HepG2 (cell line): ENCODE results near the gene SCARF1. TPM values are rescaled to one million over a fixed set of nuclear protein-coding genes. Genes with fewer than 3 reads are reported as not detected.

Experiments
- ATAC-seq: fragments of 200-7000 bp; cut with Tn5 transposase; 3 replicates; pipeline ENCODE4 v1.9.1; 2020; ENCODE audit warnings: mild to moderate bottlenecking, moderate library complexity
- BruUV-seq: library from RNA; stranded (reverse); fragments of 400-500 nt; replicated peaks from 2 replicates; lab custom pipeline; 2021; lab: Mats Ljungman, UMichigan
- CTCF ChIA-PET: fragments of 300-600 bp; formaldehyde crosslinking; extraction: SDS; loops from one replicate; lab custom pipeline; 2021; ENCODE audit warnings: low total read pairs, inconsistent platforms, low intra/inter-chr PET ratio; lab: Yijun Ruan, JAX
- POLR2A ChIA-PET: fragments of 350-600 bp; sonication (Branson Sonifier 250); formaldehyde crosslinking; loops from one replicate; lab custom pipeline; 2020; ENCODE audit warnings: antibody characterized with exemption, inconsistent platforms; lab: Yijun Ruan, JAX
- DNase-seq: peaks from one replicate; pipeline ENCODE4 v3.0.0-alpha.2; 2015; ENCODE audit warnings: low spot score
- FAIRE-seq: peaks from 3 replicates; lab custom pipeline; 2011; peaks lifted over from hg19 to GRCh38; lab: Jason Lieb, UNC
- H2AFZ ChIP-seq: one replicate; pipeline ENCODE4 v1.6.1; 2011; ENCODE audit warnings: low read length, inconsistent platforms
- H3K27ac ChIP-seq: fragments of 300-600 bp; 3 replicates; pipeline ENCODE4 v1.8.0; 2011; ENCODE audit warnings: mixed run types, mild to moderate bottlenecking, mixed read lengths, low read length, inconsistent platforms; ENCODE audit not compliant: insufficient read depth; ENCODE audit errors: extremely low read length
- H3K27me3 ChIP-seq, 2 experiments: fragments of 200-600 bp in 1 of 2; 2 replicates in 1 of 2; 3 replicates in 1 of 2; pipeline versions ENCODE4 v1.6.0 to v1.8.0; 2011; ENCODE audit warnings: low read length in 2 of 2, mild to moderate bottlenecking in 2 of 2, moderate library complexity in 2 of 2, inconsistent platforms in 1 of 2; ENCODE audit not compliant: insufficient read depth in 2 of 2, control insufficient read depth in 1 of 2
- H3K36me3 ChIP-seq, 2 experiments: fragments of 200-600 bp in 1 of 2; replicated peaks in 1 of 2; 2 replicates in 1 of 2; 3 replicates in 1 of 2; pipeline versions ENCODE4 v1.5.1 to v1.8.0; 2011; ENCODE audit warnings: low read length in 2 of 2, inconsistent platforms in 1 of 2; ENCODE audit not compliant: insufficient read depth in 2 of 2, control insufficient read depth in 1 of 2
- H3K4me1 ChIP-seq: 2 replicates; pipeline ENCODE4 v1.5.1; 2012; ENCODE audit warnings: low read length, inconsistent platforms; ENCODE audit not compliant: insufficient read depth
- H3K4me2 ChIP-seq: 2 replicates; pipeline ENCODE4 v1.6.0; 2011; ENCODE audit warnings: low read depth, low read length, inconsistent platforms
- H3K4me3 ChIP-seq, 3 experiments: fragments of 200-600 bp in 1 of 3; sonication (generic), shearing (Covaris generic) in 1 of 3; replicated peaks in 1 of 3; 2 replicates each; pipeline ENCODE4 v1.5.1; 2011 to 2016; ENCODE audit warnings: low read length in 3 of 3, inconsistent platforms in 2 of 3, low read depth in 2 of 3, mild to moderate bottlenecking in 2 of 3, control low read depth in 1 of 3, mixed read lengths in 1 of 3; ENCODE audit not compliant: insufficient read depth in 1 of 3
- H3K79me2 ChIP-seq: one replicate; pipeline ENCODE4 v1.6.1; 2011; ENCODE audit warnings: low read length, inconsistent platforms; ENCODE audit not compliant: insufficient read depth
- H3K9ac ChIP-seq: 2 replicates; pipeline ENCODE4 v1.6.0; 2011; ENCODE audit warnings: mild to moderate bottlenecking, low read depth, low read length, inconsistent platforms; ENCODE audit not compliant: insufficient read depth
- H3K9me3 ChIP-seq: 2 replicates; pipeline ENCODE4 v1.5.1; 2012; ENCODE audit warnings: mild to moderate bottlenecking, low read length
- H4K20me1 ChIP-seq: 2 replicates; pipeline ENCODE4 v1.6.0; 2011; ENCODE audit warnings: inconsistent platforms, mild to moderate bottlenecking, low read length, moderate library complexity; ENCODE audit not compliant: insufficient read depth
- CENPT ChIP-seq: sonication (generic); formaldehyde crosslinking; IDR thresholded peaks from 2 replicates; pipeline ENCODE4 v1.8.0; 2022; ENCODE audit warnings: low read depth, mild to moderate bottlenecking, moderate library complexity, missing genetic modification reagents
- CHD2 ChIP-seq: IDR thresholded peaks from 2 replicates; pipeline ENCODE4 v1.6.1; 2011; ENCODE audit warnings: low read depth, low read length, improper control_type of control experiment
- KAT2B ChIP-seq: fragments of 150-350 bp; IDR thresholded peaks from 2 replicates; pipeline ENCODE4 v1.6.1; 2014; ENCODE audit warnings: low read depth, low read length, borderline replicate concordance
- KDM4B ChIP-seq: sonication (generic); formaldehyde crosslinking; IDR thresholded peaks from 2 replicates; pipeline ENCODE4 v1.4.0; 2020; ENCODE audit warnings: missing genetic modification reagents
- PAX8 ChIP-seq: sonication (generic); formaldehyde crosslinking; IDR thresholded peaks from 2 replicates; pipeline ENCODE4 v1.8.0; 2022; ENCODE audit warnings: mild to moderate bottlenecking, missing genetic modification reagents, borderline replicate concordance
- PRDM10 ChIP-seq: sonication (generic); formaldehyde crosslinking; IDR thresholded peaks from 2 replicates; pipeline ENCODE4 v1.4.0; 2020; ENCODE audit warnings: low read depth, missing genetic modification reagents
- REXO4 ChIP-seq: sonication (generic); formaldehyde crosslinking; IDR thresholded peaks from 2 replicates; pipeline ENCODE4 v1.8.0; 2022; ENCODE audit warnings: missing genetic modification reagents, mild to moderate bottlenecking, borderline replicate concordance
- SAP130 ChIP-seq: IDR thresholded peaks from 2 replicates; pipeline ENCODE4 v1.6.1; 2016; ENCODE audit warnings: low read depth
- TGIF2 ChIP-seq: IDR thresholded peaks from 2 replicates; pipeline ENCODE4 v1.6.1; 2016; ENCODE audit warnings: control low read depth, missing compliant biosample characterization
- ZNF253 ChIP-seq: sonication (generic); formaldehyde crosslinking; IDR thresholded peaks from 2 replicates; pipeline ENCODE4 v1.8.0; 2022; ENCODE audit warnings: mild to moderate bottlenecking, missing genetic modification reagents, borderline replicate concordance
- ZNF276 ChIP-seq: sonication (generic); formaldehyde crosslinking; IDR thresholded peaks from 2 replicates; pipeline ENCODE4 v1.4.0; 2020; ENCODE audit warnings: mild to moderate bottlenecking, low read depth, missing genetic modification reagents
- WGBS: methylation state at CpG from one replicate; pipeline ENCODE4 v1.1.6; 2017; ENCODE audit warnings: low lambda C conversion rate; 5-methylcytosine and 5-hydroxymethylcytosine counted together
- in situ Hi-C: cut with HindIII; loops from 2 replicates; pipeline ENCODE4 v1.10.0; 2017; ENCODE audit warnings: low pct_unique_long_range_greater_than_20kb; ENCODE audit not compliant: extremely low pct_ligation_motif_present
- intact Hi-C: fragments of 100-400 bp; cut with micrococcal nuclease; formaldehyde crosslinking; loops from one replicate; pipeline ENCODE4 v1.10.0; 2022; ENCODE audit not compliant: unreplicated experiment
- polyA plus RNA-seq, 8 experiments: library from polyadenylated mRNA; depleted of rRNA in 3 of 8; stranded (reverse) in 7 of 8; unstranded in 1 of 8; fragments of >200 nt; fragmentation: Illumina TruSeq in 4 of 8; extraction: Trizol in 4 of 8; gene quantifications; 2 replicates each; pipeline versions ENCODE4 v1.2.1 to v1.2.3, GENCODE V29; 2011 to 2016; ENCODE audit warnings: low read depth in 4 of 8, missing spikeins in 1 of 8, mixed read lengths in 1 of 8; ENCODE audit not compliant: insufficient read depth in 1 of 8
- total RNA-seq, 5 experiments: library from RNA; depleted of rRNA; stranded (reverse); fragments of >200 nt; fragmentation: Illumina TruSeq; extraction: Trizol; gene quantifications; 2 replicates each; pipeline ENCODE4 v1.2.3, GENCODE V29; 2016; ENCODE audit warnings: low read depth in 1 of 5

The SCARF1 gene
- total and polyA plus RNA-seq, 2 of the 13 experiments (the other 11 are each of a cell fraction or from before 2014, with no cell fraction given), result 0.24 to 0.71 TPM

- TF ChIP-seq ZNF276 (CRISPR knock-in tag) (0 out of 2 replicates have a peak, but pooled peaks have one; percentile 3), CENPT (CRISPR knock-in tag) (no peak), REXO4 (no peak), PAX8 (no peak), ZNF253 (no peak), TGIF2 (CRISPR knock-in tag) (no peak), CHD2 (no peak), KAT2B (no peak)
These were observed 47.0 kb downstream of the SCARF1 start (continued) for GRCh38 chr17:1598399-1599095.

- H3K4me2 ChIP-seq, result peak overlapping the region; percentile 56
- BruUV-seq, result no TSS peak
- H3K27me3 ChIP-seq, result no peaks in the 10 kb centered on the region
- no peak overlapping the region for H3K4me3 ChIP-seq
- H3K4me1 ChIP-seq, result peaks cover 57% of the 10 kb centered on the region
- POLR2A ChIA-PET, result interaction anchor here (0.7 to 2.4 kb wide), 17 partner anchors 8 to 229 kb away, joined by 3 to 7 read pairs (median 4); partner anchors contain the start of genes INPP5K, RILP, SCARF1 and SERPINF1
- DNase-seq (peak; percentile 80), FAIRE-seq (peak; percentile 85), ATAC-seq (peak; percentile 91)
- H3K27ac ChIP-seq, result peak overlapping the region; percentile 67
- CTCF ChIA-PET, result no interaction called here
- H4K20me1 ChIP-seq, result no peaks in the 10 kb centered on the region
- intact Hi-C loops, result loop anchor here (1.0 kb wide), 1 partner anchor 8 kb away; no protein-coding TSS in a partner anchor
- 2% methylated on average over 14 of the region's 14 CpGs for WGBS
- H3K9me3 ChIP-seq, result peaks cover 7% of the 10 kb centered on the region; the same call in 1 of the 2 replicates
- H2AFZ ChIP-seq, result no peak overlapping the region
- H3K36me3 ChIP-seq, result no peaks in the 10 kb centered on the region; a peak in 2 of 5 replicates
- no peaks in the 10 kb centered on the region for H3K79me2 ChIP-seq
- in situ Hi-C loops, result no loop called here
- H3K9ac ChIP-seq, result no peak overlapping the region; the same call in 1 of the 2 replicates
- TF ChIP-seq PRDM10 (CRISPR knock-in tag) (peak; percentile 88), SAP130 (CRISPR knock-in tag) (peak; percentile 85), KDM4B (CRISPR knock-in tag) (0 out of 2 replicates have a peak, but pooled peaks have one; percentile 32)
These were observed 47.6 kb downstream of the SCARF1 start for GRCh38 chr17:1597861-1598342.
